OCI-LY3 (cell line): ENCODE measurements around the gene SMAD7.

Source experiments
- H2AFZ ChIP-seq: fragments of 200-600, 300-600 bp; shearing (Covaris generic); 2 replicates; pipeline ENCODE4 v1.6.0; 2014; ENCODE audit warnings: antibody characterized with exemption, low read depth, low read length
- H3K27ac ChIP-seq: fragments of 200-600, 300-600 bp; sonication (generic); 2 replicates; pipeline ENCODE4 v1.5.1; 2014; ENCODE audit warnings: mild to moderate bottlenecking, low read length, moderate library complexity, mixed read lengths
- H3K27me3 ChIP-seq: fragments of 200-600, 300-600 bp; sonication (generic); 2 replicates; pipeline ENCODE4 v1.6.1; 2014; ENCODE audit warnings: low read depth, low read length, mixed read lengths
- H3K36me3 ChIP-seq: fragments of 200-600, 300-600 bp; sonication (generic); replicated peaks from 2 replicates; pipeline ENCODE3; 2014; ENCODE audit warnings: low read depth, low read length, mixed read lengths
- H3K4me1 ChIP-seq: fragments of 300-600, 200-600 bp; sonication (generic); 2 replicates; pipeline ENCODE4 v1.6.1; 2014; ENCODE audit warnings: low read length, mixed read lengths
- H3K4me2 ChIP-seq: fragments of 200-600, 300-600 bp; sonication (generic); 2 replicates; pipeline ENCODE4 v1.6.1; 2014; ENCODE audit warnings: low read length, mixed read lengths
- H3K4me3 ChIP-seq: fragments of 300-600, 200-600 bp; sonication (generic); 2 replicates; pipeline ENCODE4 v1.5.1; 2014; ENCODE audit warnings: antibody characterized with exemption, mild to moderate bottlenecking, low read length, moderate library complexity
- H3K79me2 ChIP-seq: fragments of 300-600, 200-600 bp; shearing (Covaris generic); 2 replicates; pipeline ENCODE4 v1.6.1; 2014; ENCODE audit warnings: mild to moderate bottlenecking, low read length, mixed read lengths
- H3K9ac ChIP-seq: fragments of 300-600, 200-600 bp; shearing (Covaris generic); 2 replicates; pipeline ENCODE4 v1.6.0; 2014; ENCODE audit warnings: mild to moderate bottlenecking, low read length, moderate library complexity
- H3K9me3 ChIP-seq: fragments of 200-600, 300-600 bp; shearing (Covaris generic); 2 replicates; pipeline ENCODE4 v1.6.1; 2014; ENCODE audit warnings: low read length, mixed read lengths; ENCODE audit not compliant: insufficient read depth
- H4K20me1 ChIP-seq: fragments of 200-600, 300-600 bp; sonication (generic); 2 replicates; pipeline ENCODE4 v1.6.1; 2016; ENCODE audit warnings: low read length, mixed read lengths; ENCODE audit not compliant: insufficient read depth
- EZH2phosphoT487 ChIP-seq: fragments of 200-600 bp; shearing (Covaris generic); IDR thresholded peaks from 2 replicates; pipeline ENCODE4 v1.6.1; 2018; ENCODE audit warnings: antibody characterized with exemption, mixed run types, low read depth
- TF ChIP-seq, protein P1 (sequence below): fragments of 200-600, 300-600 bp; sonication (generic); IDR thresholded peaks from 2 replicates; pipeline ENCODE4 v1.5.1; 2014; ENCODE audit warnings: antibody characterized with exemption, low read length, low read depth

SMAD7 gene

DNA sequence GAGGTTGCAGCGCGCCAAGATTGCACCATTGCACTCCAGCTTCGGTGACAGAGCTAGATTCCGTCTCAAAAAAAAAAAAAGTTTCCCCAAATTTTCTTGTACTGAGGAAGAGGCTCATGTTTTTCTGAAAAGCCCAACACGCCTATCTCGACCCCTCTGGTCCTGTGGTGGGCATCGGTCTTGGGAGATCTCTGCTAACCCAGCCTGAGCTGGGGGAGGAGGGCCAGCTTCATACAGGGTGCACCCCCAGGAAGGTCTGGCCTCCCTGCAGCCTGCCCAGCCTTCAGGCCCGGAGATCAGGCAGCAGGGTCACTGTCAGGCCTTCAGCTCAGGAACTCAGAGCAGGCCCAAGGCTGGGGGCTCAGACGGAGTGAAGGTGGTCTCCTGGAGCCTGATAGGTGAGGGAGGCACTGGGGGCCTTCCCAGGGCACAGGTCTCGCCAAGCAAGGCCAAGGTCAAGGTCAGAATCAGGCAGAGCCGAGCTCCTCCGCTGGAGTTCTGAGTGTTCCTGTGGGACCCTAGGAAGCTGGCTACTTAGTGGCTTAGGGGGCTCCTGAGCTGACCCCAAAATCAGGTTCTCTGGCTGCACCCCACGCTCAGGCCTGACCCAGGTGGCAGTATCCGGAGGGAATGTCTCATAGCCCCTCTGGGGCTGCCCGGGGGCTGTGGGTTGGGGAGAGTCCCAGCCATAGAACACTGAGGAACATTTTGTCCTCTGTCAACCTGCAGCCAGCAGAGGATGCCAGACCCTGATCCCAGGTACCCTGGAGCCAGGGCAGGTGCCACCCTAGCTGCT, 37.9 kb upstream of the SMAD7 start:
- H3K4me3 ChIP-seq: no peak overlapping the region
- no peaks in the 10 kb centered on the region for H3K36me3 ChIP-seq
- no peak overlapping the region for H3K9ac ChIP-seq
- H3K27me3 ChIP-seq: peaks cover 14% of the 10 kb centered on the region
- no peak for TF ChIP-seq EZH2phosphoT487
- TF ChIP-seq, protein P1, sequence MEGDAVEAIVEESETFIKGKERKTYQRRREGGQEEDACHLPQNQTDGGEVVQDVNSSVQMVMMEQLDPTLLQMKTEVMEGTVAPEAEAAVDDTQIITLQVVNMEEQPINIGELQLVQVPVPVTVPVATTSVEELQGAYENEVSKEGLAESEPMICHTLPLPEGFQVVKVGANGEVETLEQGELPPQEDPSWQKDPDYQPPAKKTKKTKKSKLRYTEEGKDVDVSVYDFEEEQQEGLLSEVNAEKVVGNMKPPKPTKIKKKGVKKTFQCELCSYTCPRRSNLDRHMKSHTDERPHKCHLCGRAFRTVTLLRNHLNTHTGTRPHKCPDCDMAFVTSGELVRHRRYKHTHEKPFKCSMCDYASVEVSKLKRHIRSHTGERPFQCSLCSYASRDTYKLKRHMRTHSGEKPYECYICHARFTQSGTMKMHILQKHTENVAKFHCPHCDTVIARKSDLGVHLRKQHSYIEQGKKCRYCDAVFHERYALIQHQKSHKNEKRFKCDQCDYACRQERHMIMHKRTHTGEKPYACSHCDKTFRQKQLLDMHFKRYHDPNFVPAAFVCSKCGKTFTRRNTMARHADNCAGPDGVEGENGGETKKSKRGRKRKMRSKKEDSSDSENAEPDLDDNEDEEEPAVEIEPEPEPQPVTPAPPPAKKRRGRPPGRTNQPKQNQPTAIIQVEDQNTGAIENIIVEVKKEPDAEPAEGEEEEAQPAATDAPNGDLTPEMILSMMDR: no peak
- no peak overlapping the region for H3K4me2 ChIP-seq
- H4K20me1 ChIP-seq: no peaks in the 10 kb centered on the region
- H2AFZ ChIP-seq: no peak overlapping the region
- no peak overlapping the region for H3K27ac ChIP-seq
- peaks cover 10% of the 10 kb centered on the region for H3K4me1 ChIP-seq
- no peaks in the 10 kb centered on the region for H3K9me3 ChIP-seq
- no peaks in the 10 kb centered on the region for H3K79me2 ChIP-seq

DNA sequence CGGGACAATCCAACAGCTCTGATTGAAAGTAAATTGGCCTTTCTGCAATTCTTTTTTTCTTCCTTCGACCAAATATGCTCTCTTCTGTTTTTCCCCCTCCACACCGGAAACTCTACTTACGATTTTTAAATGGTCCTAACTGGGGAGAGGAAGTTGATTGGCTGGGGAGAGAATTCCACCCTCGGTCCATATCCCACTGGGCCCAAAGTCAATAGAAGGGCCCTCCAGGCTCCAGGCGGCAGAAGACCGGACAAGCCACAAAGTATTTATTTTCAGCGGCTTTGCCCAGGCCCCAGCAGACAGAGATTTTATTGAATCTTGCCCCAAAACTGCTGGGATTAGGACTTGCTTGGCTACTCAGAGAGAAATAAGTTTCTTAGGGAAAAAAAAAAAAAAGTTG, 37.1 kb upstream of the SMAD7 start:
- Histone ChIP-seq H3K9ac (no peak overlapping the region), H4K20me1 (no peaks in the 10 kb centered on the region), H3K9me3 (no peaks in the 10 kb centered on the region), H3K4me1 (peaks cover 5% of the 10 kb centered on the region), H3K27ac (no peak overlapping the region), H3K4me3 (no peak overlapping the region), H3K4me2 (no peak overlapping the region), H2AFZ (no peak overlapping the region), H3K27me3 (peaks cover 11% of the 10 kb centered on the region), H3K36me3 (no peaks in the 10 kb centered on the region), H3K79me2 (no peaks in the 10 kb centered on the region)
- TF ChIP-seq EZH2phosphoT487: no peak
- TF ChIP-seq, protein P1: no peak

DNA sequence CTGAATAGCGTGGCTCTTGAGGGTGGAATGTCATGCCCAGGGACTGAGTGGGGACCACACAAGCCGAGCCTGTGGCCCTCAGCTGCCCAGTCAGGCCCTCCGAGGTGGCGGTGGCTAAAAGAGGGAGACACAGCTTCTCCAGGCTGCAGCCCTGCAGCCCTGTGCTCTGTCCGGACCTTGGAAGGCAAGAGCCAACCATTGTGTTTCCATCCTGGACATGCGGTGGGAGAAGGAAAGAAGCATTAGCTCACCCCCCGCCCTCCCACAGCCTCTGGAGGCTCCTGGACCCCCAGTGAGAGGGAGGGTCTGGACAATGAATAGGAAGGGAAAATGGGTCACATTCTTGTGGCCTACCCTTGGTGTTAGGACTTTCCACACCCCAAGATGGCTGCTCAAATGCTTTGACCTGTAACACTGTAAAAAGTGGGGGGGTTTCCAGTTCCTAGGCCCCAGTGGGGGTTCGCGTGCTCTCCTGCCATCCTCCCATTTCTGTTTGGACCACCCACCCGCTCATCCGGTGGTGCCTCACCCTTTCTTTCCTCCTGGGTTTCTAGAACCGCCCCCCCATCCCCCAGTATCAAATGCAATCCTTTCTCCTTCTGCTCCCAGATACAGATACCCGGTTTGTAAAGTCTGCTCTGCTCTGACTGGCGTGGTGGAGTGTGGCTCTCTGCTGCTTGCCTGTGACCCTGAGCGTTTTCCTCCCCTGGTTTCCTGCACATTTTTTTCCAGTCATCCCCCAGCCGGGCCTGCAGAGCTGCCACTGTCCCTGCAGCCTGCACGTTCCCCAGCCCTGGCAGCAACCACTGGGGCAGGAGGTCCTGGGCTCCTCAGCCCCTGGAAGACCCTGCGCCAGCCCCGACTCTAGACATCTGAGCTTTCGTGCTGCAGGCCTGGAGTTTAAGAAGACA, 36.3 kb upstream of the SMAD7 start:
- Histone ChIP-seq H3K9me3 (no peaks in the 10 kb centered on the region), H3K36me3 (no peaks in the 10 kb centered on the region), H3K27ac (no peak overlapping the region), H4K20me1 (no peaks in the 10 kb centered on the region), H3K27me3 (peaks cover 19% of the 10 kb centered on the region), H3K9ac (no peak overlapping the region), H3K79me2 (no peaks in the 10 kb centered on the region), H3K4me2 (no peak overlapping the region), H3K4me3 (no peak overlapping the region), H2AFZ (no peak overlapping the region), H3K4me1 (no peaks in the 10 kb centered on the region)
- TF ChIP-seq, protein P1: no peak
- TF ChIP-seq EZH2phosphoT487: no peak

DNA sequence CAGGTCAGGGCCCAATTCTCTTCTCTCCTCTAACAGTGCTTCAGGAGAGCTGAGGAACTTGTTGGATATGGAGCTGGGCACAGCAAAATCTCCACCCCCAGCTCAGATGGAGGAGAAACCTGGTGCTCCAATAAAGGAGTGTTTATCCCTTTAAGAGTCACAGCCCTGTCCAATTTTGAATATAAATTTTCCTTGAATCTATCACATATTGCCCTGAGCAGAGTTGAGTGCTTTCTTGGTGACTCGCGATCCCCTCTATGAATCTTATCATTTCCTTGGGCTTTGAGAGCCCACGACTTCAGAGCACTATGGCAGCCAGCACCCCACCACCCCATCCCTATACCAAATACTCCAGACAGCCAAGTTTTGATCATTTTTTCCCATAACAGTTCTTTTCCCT, 34.4 kb upstream of the SMAD7 start:
- no peaks in the 10 kb centered on the region for H3K36me3 ChIP-seq
- no peak overlapping the region for H2AFZ ChIP-seq
- TF ChIP-seq, protein P1: no peak
- no peak for TF ChIP-seq EZH2phosphoT487
- peaks cover 28% of the 10 kb centered on the region for H3K27me3 ChIP-seq
- H3K4me2 ChIP-seq: no peak overlapping the region
- no peak overlapping the region for H3K27ac ChIP-seq
- no peak overlapping the region for H3K9ac ChIP-seq
- no peaks in the 10 kb centered on the region for H4K20me1 ChIP-seq
- no peak overlapping the region for H3K4me3 ChIP-seq
- no peaks in the 10 kb centered on the region for H3K4me1 ChIP-seq
- no peaks in the 10 kb centered on the region for H3K79me2 ChIP-seq
- H3K9me3 ChIP-seq: no peaks in the 10 kb centered on the region
